AG09309 (cell line): Measurements from ENCODE around the gene AGA.

Experiments used
- DNase-seq: peaks from one replicate; pipeline ENCODE4 v3.0.0-alpha.2; 2010; ENCODE audit warnings: low read depth
- H3K4me3 ChIP-seq: 2 replicates; pipeline ENCODE4 v1.5.1; 2011; ENCODE audit warnings: mild to moderate bottlenecking, low read depth, low read length, moderate library complexity; ENCODE audit not compliant: control insufficient read depth
- TF ChIP-seq, protein P1 (sequence below): IDR thresholded peaks from 2 replicates; pipeline ENCODE4 v1.5.1; 2011; ENCODE audit warnings: mild to moderate bottlenecking, low read depth, low read length, inconsistent platforms; ENCODE audit not compliant: insufficient read depth, control insufficient read depth; ENCODE audit errors: missing control alignments

Gene AGA

DNA sequence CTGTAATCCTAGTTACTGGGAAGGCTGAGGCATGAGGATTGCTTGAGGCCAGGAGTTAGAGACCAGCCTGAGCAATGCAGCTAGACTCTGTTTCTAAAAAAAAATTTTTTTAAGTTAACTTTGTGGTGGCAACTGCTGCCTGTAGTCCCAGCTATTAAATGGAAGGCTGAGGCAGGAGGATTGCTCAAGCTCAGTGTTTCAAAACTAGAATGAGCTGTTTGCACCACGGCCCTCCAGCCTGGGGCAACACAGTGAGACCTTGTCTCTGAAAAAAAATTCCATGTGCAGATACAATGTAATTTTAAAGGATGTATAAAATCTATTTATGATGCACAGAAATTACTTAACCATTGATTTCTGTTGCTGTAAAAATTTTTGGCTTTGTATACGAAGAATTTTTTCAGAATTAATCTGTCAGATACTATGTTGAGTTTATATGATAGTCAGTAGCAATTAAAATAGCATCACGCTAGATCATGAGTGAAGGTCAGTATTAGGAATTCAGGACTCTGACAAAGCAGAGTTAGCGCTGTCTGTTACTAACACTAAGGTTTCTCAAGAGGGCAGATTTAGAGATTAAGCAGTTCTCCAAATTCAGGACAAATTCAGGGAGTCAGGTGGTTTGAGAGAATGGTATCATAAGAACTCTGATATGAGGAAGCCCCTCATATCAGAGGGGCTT, 8.3 kb upstream of the AGA start:
- DNase-seq: peak; percentile 57
- TF ChIP-seq, protein P1, sequence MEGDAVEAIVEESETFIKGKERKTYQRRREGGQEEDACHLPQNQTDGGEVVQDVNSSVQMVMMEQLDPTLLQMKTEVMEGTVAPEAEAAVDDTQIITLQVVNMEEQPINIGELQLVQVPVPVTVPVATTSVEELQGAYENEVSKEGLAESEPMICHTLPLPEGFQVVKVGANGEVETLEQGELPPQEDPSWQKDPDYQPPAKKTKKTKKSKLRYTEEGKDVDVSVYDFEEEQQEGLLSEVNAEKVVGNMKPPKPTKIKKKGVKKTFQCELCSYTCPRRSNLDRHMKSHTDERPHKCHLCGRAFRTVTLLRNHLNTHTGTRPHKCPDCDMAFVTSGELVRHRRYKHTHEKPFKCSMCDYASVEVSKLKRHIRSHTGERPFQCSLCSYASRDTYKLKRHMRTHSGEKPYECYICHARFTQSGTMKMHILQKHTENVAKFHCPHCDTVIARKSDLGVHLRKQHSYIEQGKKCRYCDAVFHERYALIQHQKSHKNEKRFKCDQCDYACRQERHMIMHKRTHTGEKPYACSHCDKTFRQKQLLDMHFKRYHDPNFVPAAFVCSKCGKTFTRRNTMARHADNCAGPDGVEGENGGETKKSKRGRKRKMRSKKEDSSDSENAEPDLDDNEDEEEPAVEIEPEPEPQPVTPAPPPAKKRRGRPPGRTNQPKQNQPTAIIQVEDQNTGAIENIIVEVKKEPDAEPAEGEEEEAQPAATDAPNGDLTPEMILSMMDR: no peak
- H3K4me3 ChIP-seq: no peak overlapping the region

DNA sequence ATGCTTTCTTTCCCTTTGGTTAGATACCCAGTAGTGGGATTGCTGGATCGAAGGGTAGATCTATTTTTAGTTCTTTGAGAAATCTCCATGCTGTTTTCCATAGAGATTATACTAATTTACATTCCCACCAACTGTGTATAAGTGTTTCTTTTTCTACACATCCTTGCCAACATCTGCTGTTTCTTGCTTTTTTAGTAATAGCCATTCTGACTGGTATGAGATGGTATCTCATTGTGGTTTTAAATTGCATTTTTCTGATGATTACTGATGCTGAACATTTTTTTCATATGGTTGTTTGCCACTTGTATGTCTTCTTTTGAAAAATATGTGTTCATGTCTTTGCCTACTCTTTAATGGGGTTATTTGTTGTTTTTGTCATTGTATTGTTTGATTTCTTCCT, 6.6 kb upstream of the AGA start:
- TF ChIP-seq, protein P1: no peak
- H3K4me3 ChIP-seq: no peak overlapping the region
- DNase-seq: peak; percentile 46

DNA sequence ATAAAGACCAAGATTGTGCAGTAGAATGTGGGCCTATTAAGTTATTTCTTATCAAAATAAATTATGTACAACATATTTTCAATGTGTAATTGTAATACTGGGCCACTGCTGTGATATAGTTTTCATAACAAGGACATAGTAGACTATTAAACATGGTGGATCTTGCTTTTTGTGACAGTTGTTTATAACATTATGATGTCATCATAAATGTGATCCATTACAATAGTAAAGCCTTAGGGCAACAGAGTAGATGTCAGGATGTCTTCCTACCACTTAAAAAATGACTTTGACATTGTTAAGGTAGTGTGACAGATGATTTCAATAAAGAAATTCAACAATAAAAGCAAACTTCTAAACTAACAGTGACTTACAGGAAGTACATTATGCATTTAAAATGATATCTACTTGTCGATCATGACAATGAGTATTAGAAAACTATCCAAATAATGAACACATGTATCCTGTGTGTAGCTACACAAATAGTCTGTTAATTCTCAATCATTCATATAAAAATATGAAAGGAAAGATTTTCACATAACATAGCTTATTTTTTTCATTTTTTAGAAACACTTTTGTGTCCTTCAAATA, 5.3 kb upstream of the AGA start:
- TF ChIP-seq, protein P1: no peak
- H3K4me3 ChIP-seq: no peak overlapping the region
- no peak for DNase-seq

DNA sequence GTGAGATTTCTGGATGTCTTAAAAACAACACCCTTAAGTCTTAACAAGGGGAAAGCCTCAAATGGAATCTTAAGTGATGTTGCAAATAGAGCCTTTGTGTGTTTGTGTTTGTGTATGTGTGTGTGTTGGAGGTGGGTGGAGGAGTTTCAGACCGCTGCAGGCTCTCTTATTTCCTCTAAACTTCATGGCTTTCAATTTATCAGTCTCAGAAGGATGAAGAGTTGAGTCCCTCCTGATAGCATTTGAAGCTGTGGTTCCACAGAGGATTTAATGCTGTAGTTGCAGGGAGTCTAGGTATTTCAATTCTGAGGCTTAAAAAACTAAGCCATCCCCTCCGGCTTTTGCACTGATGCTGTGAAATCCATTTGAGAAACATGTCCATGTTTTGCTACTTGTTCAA, 4.3 kb upstream of the AGA start:
- H3K4me3 ChIP-seq: no peak overlapping the region
- DNase-seq: no peak

DNA sequence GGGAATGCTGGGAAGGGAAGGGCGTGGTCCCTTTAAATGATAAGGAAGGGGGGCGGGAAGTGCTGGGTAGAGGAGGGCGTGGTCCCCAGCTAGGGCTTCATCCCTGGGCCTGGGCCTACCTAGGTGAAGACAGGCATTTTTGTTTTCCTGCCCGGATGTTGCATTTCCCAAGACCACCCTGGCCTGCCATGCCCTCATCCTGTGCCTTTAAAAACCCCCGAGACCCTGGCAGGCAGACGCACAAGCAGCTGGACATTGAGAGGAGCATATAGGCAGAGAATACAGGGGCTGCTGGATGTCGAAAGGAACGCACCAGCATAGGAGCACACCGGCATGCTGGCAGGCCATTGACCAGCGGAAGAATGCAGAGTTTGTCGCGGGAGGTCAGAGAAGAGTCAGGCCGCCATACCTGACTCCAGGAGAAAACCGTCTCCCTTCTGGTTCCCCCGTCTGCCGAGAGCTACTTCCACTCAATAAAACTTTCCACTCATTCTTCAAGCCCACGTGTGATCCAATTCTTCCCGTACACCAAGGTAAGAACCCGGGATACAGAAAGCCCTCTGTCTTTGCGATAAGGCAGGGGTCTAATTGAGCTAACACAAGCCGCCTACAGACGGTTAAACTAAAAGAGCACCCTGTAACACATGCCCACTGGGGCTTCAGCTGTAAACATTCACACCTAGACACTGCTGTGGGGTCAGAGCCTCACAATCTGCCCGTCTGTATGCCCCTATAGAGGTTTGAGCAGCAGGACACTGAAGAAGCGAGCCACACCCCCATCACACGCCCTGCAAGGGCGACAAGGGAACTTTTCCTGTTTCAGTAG, 2.9 kb upstream of the AGA start:
- no peak for DNase-seq
- no peak overlapping the region for H3K4me3 ChIP-seq
- TF ChIP-seq, protein P1: no peak

More for the DNA sequence above, 4.3 kb upstream of the AGA start:
- TF ChIP-seq, protein P1: no peak

DNA sequence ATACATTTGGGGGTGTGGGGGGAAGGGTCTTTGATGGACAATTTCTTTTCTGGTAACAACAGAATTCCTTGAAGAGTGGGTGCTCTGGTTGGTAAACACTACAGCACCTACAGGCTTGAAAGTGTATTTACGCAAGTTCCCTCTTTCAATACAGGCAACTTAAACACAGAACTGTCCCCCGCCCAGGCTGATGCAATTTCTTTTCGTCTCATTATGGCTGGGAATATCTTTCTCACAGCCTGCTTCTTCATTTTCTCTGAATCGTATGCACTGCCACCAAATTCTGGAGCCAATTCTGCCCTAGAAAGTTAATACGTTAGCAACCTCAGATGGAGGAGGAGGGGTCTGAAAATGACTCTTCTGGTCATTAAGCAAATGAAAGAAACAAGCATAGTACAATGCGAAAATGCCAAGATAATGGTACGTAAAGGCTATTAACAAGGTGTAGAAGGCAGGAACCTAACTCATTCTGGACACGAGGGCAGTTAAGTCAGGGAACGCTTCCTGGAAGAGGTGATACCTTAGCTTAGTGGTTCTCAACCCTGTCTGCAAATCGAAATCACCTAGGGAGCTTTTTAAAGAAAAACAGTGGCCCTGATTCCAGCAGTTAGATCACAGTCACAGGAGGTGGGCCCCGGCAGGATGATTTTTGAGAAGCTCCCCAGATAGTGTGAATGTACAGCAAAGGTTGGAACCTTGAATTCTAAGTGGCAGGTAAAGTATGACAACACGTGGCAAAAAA, 1.0 kb downstream of the AGA start:
- no peak for DNase-seq
- TF ChIP-seq, protein P1: peak; percentile 18
- H3K4me3 ChIP-seq: peak overlapping the region; percentile 90
